A673 (cell line): ENCODE measurements around the gene MBIP.

Experiments
- EZH2 ChIP-seq: fragments of 200-600 bp; sonication (generic); IDR thresholded peaks from 2 replicates; pipeline ENCODE4 v1.6.1; 2017; ENCODE audit warnings: borderline replicate concordance, low read depth, mild to moderate bottlenecking, mixed read lengths, antibody characterized with exemption, low read length; ENCODE audit not compliant: poor library complexity, severe bottlenecking
- TF ChIP-seq, protein P1 (sequence below): fragments of 300-800, 200-600 bp; sonication (generic); conservative IDR thresholded peaks from 2 replicates; pipeline ENCODE4 v1.5.1; 2017; ENCODE audit warnings: low read depth, mild to moderate bottlenecking, antibody characterized with exemption, low read length, moderate library complexity, mixed read lengths

- TF ChIP-seq EZH2, result no peak
- TF ChIP-seq, protein P1, sequence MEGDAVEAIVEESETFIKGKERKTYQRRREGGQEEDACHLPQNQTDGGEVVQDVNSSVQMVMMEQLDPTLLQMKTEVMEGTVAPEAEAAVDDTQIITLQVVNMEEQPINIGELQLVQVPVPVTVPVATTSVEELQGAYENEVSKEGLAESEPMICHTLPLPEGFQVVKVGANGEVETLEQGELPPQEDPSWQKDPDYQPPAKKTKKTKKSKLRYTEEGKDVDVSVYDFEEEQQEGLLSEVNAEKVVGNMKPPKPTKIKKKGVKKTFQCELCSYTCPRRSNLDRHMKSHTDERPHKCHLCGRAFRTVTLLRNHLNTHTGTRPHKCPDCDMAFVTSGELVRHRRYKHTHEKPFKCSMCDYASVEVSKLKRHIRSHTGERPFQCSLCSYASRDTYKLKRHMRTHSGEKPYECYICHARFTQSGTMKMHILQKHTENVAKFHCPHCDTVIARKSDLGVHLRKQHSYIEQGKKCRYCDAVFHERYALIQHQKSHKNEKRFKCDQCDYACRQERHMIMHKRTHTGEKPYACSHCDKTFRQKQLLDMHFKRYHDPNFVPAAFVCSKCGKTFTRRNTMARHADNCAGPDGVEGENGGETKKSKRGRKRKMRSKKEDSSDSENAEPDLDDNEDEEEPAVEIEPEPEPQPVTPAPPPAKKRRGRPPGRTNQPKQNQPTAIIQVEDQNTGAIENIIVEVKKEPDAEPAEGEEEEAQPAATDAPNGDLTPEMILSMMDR, result no peak
These were observed 42.2 kb upstream of the MBIP start for GRCh38 chr14:36362648-36363047.
